CD4-positive, alpha-beta T cell (primary cell): ENCODE results near the gene H3-3A. TPM values are rescaled to one million over a fixed set of nuclear protein-coding genes. Genes with fewer than 3 reads are reported as not detected.
A peak's percentile ranks its signal among the peaks of the same experiment; 100 is the strongest.

ENCODE experiments used
- ATAC-seq: fragments of 200-7000 bp; cut with Tn5 transposase; one replicate; pipeline ENCODE4 v1.10.0; 2022; ENCODE audit warnings: mild to moderate bottlenecking; ENCODE audit not compliant: poor library complexity
- CTCF ChIA-PET: fragments of 350-600 bp; sonication (Branson Sonifier 250); formaldehyde crosslinking; loops from one replicate; lab custom pipeline; 2021; ENCODE audit warnings: antibody characterized with exemption, inconsistent platforms; lab: Charles Lee
- POLR2A ChIA-PET: fragments of 350-600 bp; sonication (Branson Sonifier 250); formaldehyde crosslinking; loops from one replicate; lab custom pipeline; 2021; ENCODE audit warnings: antibody characterized with exemption, inconsistent platforms; lab: Charles Lee
- DNase-seq, 14 experiments: peaks; one replicate each; pipeline ENCODE4 v3.0.0-alpha.2; 2013 to 2020; ENCODE audit warnings: mixed read lengths in 2 of 14
- H3K27ac ChIP-seq, 2 donors: one replicate each; pipeline versions ENCODE4 v1.5.1 to v1.7.0; 2013; ENCODE audit warnings: low read length in 2 of 2, low read depth in 1 of 2, mild to moderate bottlenecking in 1 of 2
- H3K27me3 ChIP-seq, 2 experiments: 1 replicate in 1 of 2; 2 replicates in 1 of 2; pipeline versions ENCODE4 v1.6.1 to v1.7.0; 2013; ENCODE audit warnings: low read length in 2 of 2, control low read depth in 1 of 2, mild to moderate bottlenecking in 1 of 2, moderate library complexity in 1 of 2; ENCODE audit not compliant: insufficient read depth in 2 of 2, control insufficient read depth in 1 of 2
- H3K36me3 ChIP-seq: one replicate; pipeline ENCODE4 v1.6.1; 2013; ENCODE audit warnings: low read length, control low read depth; ENCODE audit not compliant: insufficient read depth
- H3K4me1 ChIP-seq: one replicate; pipeline ENCODE4 v1.6.1; 2013; ENCODE audit warnings: low read length, control low read depth; ENCODE audit not compliant: insufficient read depth
- H3K4me3 ChIP-seq: one replicate; pipeline ENCODE4 v1.5.1; 2013; ENCODE audit warnings: mild to moderate bottlenecking, low read length, moderate library complexity
- H3K9me3 ChIP-seq, 2 experiments: 1 replicate in 1 of 2; 2 replicates in 1 of 2; pipeline versions ENCODE4 v1.6.1 to v1.7.0; 2013; ENCODE audit warnings: low read length in 2 of 2, mild to moderate bottlenecking in 2 of 2, control low read depth in 1 of 2, moderate library complexity in 1 of 2; ENCODE audit not compliant: control insufficient read depth in 1 of 2, insufficient read depth in 1 of 2
- H3K27ac Mint-ChIP-seq: one replicate; pipeline ENCODE4 v1.8.0; 2020; ENCODE audit warnings: mixed read lengths
- H3K27me3 Mint-ChIP-seq: one replicate; pipeline ENCODE4 v1.8.0; 2021; ENCODE audit warnings: mixed read lengths
- H3K36me3 Mint-ChIP-seq: one replicate; pipeline ENCODE4 v1.8.0; 2021; ENCODE audit warnings: low read depth, mixed read lengths
- H3K4me1 Mint-ChIP-seq: one replicate; pipeline ENCODE4 v1.8.0; 2021; ENCODE audit warnings: low read depth, mixed read lengths
- H3K4me3 Mint-ChIP-seq: one replicate; pipeline ENCODE4 v1.8.0; 2020; ENCODE audit warnings: mild to moderate bottlenecking, mixed read lengths
- H3K9me3 Mint-ChIP-seq: one replicate; pipeline ENCODE4 v1.8.0; 2020; ENCODE audit warnings: mixed read lengths
- intact Hi-C, 2 experiments: fragments of 100-400 bp; cut with DNase I in 1 of 2; cut with micrococcal nuclease in 1 of 2; formaldehyde crosslinking; loops; one replicate each; pipeline versions ENCODE4 v1.15.1 to v1.9.0; 2023 to 2025; cut with DNase I, micrococcal nuclease
- total RNA-seq, 174 experiments: library from RNA in 2 of 174; stranded (reverse) in 2 of 174; gene quantifications; one replicate each; pipeline ENCODE4 v1.2.3 and lab custom pipeline; 2021 to 2026
- TF ChIP-seq, protein P1 (sequence below): fragments of 200-600 bp; IDR thresholded peaks from one replicate; pipeline ENCODE4 v1.8.0; 2022; ENCODE audit warnings: antibody characterized with exemption, mild to moderate bottlenecking

Gene H3-3A
- total RNA-seq, 2 experiments from 2014 or later = 372 to 380 TPM

DNA sequence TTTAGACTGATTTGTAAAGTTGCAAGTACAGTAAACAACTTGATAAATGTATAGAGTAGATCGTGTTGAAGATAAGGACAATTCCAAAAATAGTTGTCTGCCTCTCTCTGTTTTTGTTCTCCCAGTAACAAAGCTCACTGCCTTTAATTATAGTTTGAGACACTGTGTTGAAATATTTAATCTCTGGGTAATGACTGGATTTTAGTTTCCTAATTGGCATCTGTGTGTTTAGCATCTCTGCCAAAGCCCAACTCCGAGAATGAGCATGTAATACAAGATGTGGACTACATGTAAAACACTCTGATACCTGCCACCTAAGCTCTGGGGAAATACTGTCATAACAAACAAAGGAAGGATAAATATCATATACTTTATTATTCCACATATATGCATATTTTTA, 35.7 kb upstream of the H3-3A start:
- no peak for DNase-seq
- no peaks in the 10 kb centered on the region for H3K9me3 Mint-ChIP-seq
- H3K27ac Mint-ChIP-seq = no peak overlapping the region
- no peaks in the 10 kb centered on the region for H3K27me3 Mint-ChIP-seq
- Histone ChIP-seq H3K27ac (no peak overlapping the region), H3K4me1 (no peaks in the 10 kb centered on the region), H3K27me3 (no peaks in the 10 kb centered on the region), H3K9me3 (no peaks in the 10 kb centered on the region), H3K4me3 (no peak overlapping the region), H3K36me3 (no peaks in the 10 kb centered on the region)
- ChIA-PET POLR2A (interaction anchor here (3.3 kb wide), 1 partner anchor 27 kb away, joined by 10 read pairs; the partner anchor contains the start of gene SDE2), CTCF (no interaction called here)
- ATAC-seq = no peak
- no peak overlapping the region for H3K4me3 Mint-ChIP-seq
- intact Hi-C loops = no loop called here
- TF ChIP-seq, protein P1, sequence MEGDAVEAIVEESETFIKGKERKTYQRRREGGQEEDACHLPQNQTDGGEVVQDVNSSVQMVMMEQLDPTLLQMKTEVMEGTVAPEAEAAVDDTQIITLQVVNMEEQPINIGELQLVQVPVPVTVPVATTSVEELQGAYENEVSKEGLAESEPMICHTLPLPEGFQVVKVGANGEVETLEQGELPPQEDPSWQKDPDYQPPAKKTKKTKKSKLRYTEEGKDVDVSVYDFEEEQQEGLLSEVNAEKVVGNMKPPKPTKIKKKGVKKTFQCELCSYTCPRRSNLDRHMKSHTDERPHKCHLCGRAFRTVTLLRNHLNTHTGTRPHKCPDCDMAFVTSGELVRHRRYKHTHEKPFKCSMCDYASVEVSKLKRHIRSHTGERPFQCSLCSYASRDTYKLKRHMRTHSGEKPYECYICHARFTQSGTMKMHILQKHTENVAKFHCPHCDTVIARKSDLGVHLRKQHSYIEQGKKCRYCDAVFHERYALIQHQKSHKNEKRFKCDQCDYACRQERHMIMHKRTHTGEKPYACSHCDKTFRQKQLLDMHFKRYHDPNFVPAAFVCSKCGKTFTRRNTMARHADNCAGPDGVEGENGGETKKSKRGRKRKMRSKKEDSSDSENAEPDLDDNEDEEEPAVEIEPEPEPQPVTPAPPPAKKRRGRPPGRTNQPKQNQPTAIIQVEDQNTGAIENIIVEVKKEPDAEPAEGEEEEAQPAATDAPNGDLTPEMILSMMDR = no peak
- H3K36me3 Mint-ChIP-seq = no peaks in the 10 kb centered on the region
- H3K4me1 Mint-ChIP-seq = no peaks in the 10 kb centered on the region

DNA sequence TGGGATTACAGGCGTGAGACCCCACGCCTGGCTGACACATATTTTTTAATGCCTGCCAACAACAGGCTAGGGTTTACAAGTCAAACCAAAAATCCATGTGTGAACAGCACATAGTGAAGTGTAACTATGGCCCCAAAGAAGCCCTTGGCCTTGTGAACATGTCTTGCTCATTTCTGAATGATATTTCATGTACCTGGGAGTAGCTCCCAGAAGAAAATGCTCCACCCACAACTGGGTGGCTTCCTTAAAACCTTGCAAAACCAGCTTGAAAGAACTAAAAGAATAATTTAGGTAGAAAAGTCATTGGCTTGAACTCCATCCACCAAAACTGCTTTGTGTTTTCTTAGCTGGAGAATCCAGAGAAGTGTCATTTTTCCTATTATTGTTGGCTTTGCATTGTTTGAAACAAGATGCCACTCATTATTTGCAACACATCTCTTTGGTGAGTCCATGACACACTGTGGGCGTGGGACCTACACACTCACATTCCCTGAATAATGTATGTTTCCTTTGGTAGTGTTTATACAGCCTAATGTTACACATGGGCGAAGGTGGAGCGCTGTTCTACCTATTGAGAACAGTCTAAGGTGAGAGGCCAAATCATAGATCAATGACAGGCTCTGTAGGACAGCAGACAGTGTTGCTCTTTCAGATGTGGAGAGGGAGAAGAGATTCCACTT, 34.8 kb upstream of the H3-3A start:
- Histone ChIP-seq H3K27me3 (no peaks in the 10 kb centered on the region), H3K27ac (no peak overlapping the region), H3K4me3 (no peak overlapping the region), H3K36me3 (no peaks in the 10 kb centered on the region), H3K9me3 (no peaks in the 10 kb centered on the region), H3K4me1 (no peaks in the 10 kb centered on the region)
- no peak overlapping the region for H3K4me3 Mint-ChIP-seq
- no peak for DNase-seq
- intact Hi-C loops = no loop called here
- no peaks in the 10 kb centered on the region for H3K4me1 Mint-ChIP-seq
- POLR2A ChIA-PET = interaction anchor here (3.3 kb wide), 1 partner anchor 28 kb away, joined by 10 read pairs; the partner anchor contains the start of gene SDE2
- no peak for ATAC-seq
- H3K36me3 Mint-ChIP-seq = no peaks in the 10 kb centered on the region
- H3K27me3 Mint-ChIP-seq = no peaks in the 10 kb centered on the region
- TF ChIP-seq, protein P1 = no peak
- CTCF ChIA-PET = no interaction called here
- no peaks in the 10 kb centered on the region for H3K9me3 Mint-ChIP-seq
- no peak overlapping the region for H3K27ac Mint-ChIP-seq

- intact Hi-C loops = no loop called here
- no peak for ATAC-seq
- POLR2A ChIA-PET = interaction anchor here (0.8 to 1.5 kb wide), 2 partner anchors 25 to 30 kb away, joined by 4 to 5 read pairs; partner anchors contain the start of gene SDE2
- TF ChIP-seq, protein P1 = no peak
- H3K4me3 ChIP-seq = no peak overlapping the region
- H3K27ac ChIP-seq = peak overlapping the region in 1 of 2 donors; percentile 15
- H3K27me3 Mint-ChIP-seq = no peaks in the 10 kb centered on the region
- H3K4me1 ChIP-seq = no peaks in the 10 kb centered on the region
- no peaks in the 10 kb centered on the region for H3K4me1 Mint-ChIP-seq
- no peaks in the 10 kb centered on the region for H3K36me3 Mint-ChIP-seq
- no peaks in the 10 kb centered on the region for H3K9me3 Mint-ChIP-seq
- CTCF ChIA-PET = no interaction called here
- H3K27me3 ChIP-seq = no peaks in the 10 kb centered on the region
- H3K27ac Mint-ChIP-seq = no peak overlapping the region
- DNase-seq = peak in 2 of 14 experiments; percentile 59 to 69
- H3K9me3 ChIP-seq = no peaks in the 10 kb centered on the region
- no peak overlapping the region for H3K4me3 Mint-ChIP-seq
- no peaks in the 10 kb centered on the region for H3K36me3 ChIP-seq
Observed at GRCh38 chr1:226029093-226029496, 33.4 kb upstream of the H3-3A start.
